ENCODE results near the gene SEC14L1.

Gene SEC14L1

GRCh38 chr17:77247048-77247541 is 106.3 kb downstream of the SEC14L1 start (continued):
- TF ChIP-seq PRDM10 (tag by site-specific recombination; IDR thresholded peaks at IDR 0.05) (no peak), ZNF292 (tag by site-specific recombination; IDR thresholded peaks at IDR 0.05; ENCODE audit: borderline replicate concordance, low read depth) (no peak), ZNF350 (tag by site-specific recombination; IDR thresholded peaks at IDR 0.05) (no peak), ZNF664 (tag by site-specific recombination; IDR thresholded peaks at IDR 0.05) (no peak), ZNF202 (tag by site-specific recombination; IDR thresholded peaks at IDR 0.05; ENCODE audit: borderline replicate concordance) (no peak), GLI4 (tag by site-specific recombination; IDR thresholded peaks at IDR 0.05) (no peak), YY1 (tag by site-specific recombination; IDR thresholded peaks at IDR 0.05) (no peak), ZNF501 (tag by site-specific recombination; IDR thresholded peaks at IDR 0.05) (no peak; the same call in 1 of the 2 replicates), ZNF26 (tag by site-specific recombination; IDR thresholded peaks at IDR 0.05) (no peak), ZNF423 (tag by site-specific recombination; IDR thresholded peaks at IDR 0.05) (peak; percentile 73), ZNF560 (tag by site-specific recombination; IDR thresholded peaks at IDR 0.05; ENCODE audit: borderline replicate concordance) (no peak), KLF16 (tag by site-specific recombination; IDR thresholded peaks at IDR 0.05) (peak; percentile 55; the same call in 1 of the 2 replicates), WT1 (tag by site-specific recombination; IDR thresholded peaks at IDR 0.05) (peak; percentile 95), ZNF513 (tag by site-specific recombination; IDR thresholded peaks at IDR 0.05) (no peak), ZNF155 (tag by site-specific recombination; IDR thresholded peaks at IDR 0.05) (no peak), ZNF596 (tag by site-specific recombination; IDR thresholded peaks at IDR 0.05) (no peak), GLIS2 (tag by site-specific recombination; IDR thresholded peaks at IDR 0.05) (peak; percentile 80), ZBTB7A (tag by site-specific recombination; IDR thresholded peaks at IDR 0.05; ENCODE audit: low read depth) (no peak; the same call in 1 of the 2 replicates), ZBTB6 (tag by site-specific recombination; IDR thresholded peaks at IDR 0.05) (peak; percentile 81), ZNF37A (tag by site-specific recombination; IDR thresholded peaks at IDR 0.05) (no peak), KLF1 (tag by site-specific recombination; IDR thresholded peaks at IDR 0.05) (peak; percentile 74; the same call in 1 of the 2 replicates), ZNF121 (tag by site-specific recombination; IDR thresholded peaks at IDR 0.05) (no peak), BCL11B (tag by site-specific recombination; IDR thresholded peaks at IDR 0.05; ENCODE audit: low read depth) (no peak), CTCF (tag by site-specific recombination; IDR thresholded peaks at IDR 0.05) (peak; percentile 97)
- TF ChIP-seq, protein P1, sequence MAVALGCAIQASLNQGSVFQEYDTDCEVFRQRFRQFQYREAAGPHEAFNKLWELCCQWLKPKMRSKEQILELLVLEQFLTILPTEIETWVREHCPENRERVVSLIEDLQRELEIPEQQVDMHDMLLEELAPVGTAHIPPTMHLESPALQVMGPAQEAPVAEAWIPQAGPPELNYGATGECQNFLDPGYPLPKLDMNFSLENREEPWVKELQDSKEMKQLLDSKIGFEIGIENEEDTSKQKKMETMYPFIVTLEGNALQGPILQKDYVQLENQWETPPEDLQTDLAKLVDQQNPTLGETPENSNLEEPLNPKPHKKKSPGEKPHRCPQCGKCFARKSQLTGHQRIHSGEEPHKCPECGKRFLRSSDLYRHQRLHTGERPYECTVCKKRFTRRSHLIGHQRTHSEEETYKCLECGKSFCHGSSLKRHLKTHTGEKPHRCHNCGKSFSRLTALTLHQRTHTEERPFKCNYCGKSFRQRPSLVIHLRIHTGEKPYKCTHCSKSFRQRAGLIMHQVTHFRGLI (tag by site-specific recombination; IDR thresholded peaks at IDR 0.05), result peak; percentile 49
